HAP-1 (cell line): Measurements from ENCODE around the gene CRYBB2.
"Not testable (repeated sequence)": the region's sequence is repeated elsewhere in the genome, so short reads cannot be mapped to it uniquely, and the experiment has no call there.

Source experiments
- DNase-seq, 2 experiments: peaks; one replicate each; pipeline ENCODE4 v3.0.0-alpha.2; 2016 to 2020; ENCODE audit warnings: low spot score in 2 of 2
- H3K27me3 ChIP-seq: fragments of 250-450 bp; sonication (Bioruptor Pico); 2 replicates; pipeline ENCODE4 v1.5.1; 2020; ENCODE audit warnings: low read depth, mild to moderate bottlenecking, moderate library complexity
- H3K36me3 ChIP-seq: fragments of 250-450 bp; sonication (Bioruptor Pico); replicated peaks from 2 replicates; pipeline ENCODE4 v1.5.1; 2020; ENCODE audit warnings: mild to moderate bottlenecking
- H3K4me1 ChIP-seq: fragments of 250-450 bp; sonication (Bioruptor Pico); 2 replicates; pipeline ENCODE4 v1.5.1; 2020; ENCODE audit warnings: mild to moderate bottlenecking
- H3K4me3 ChIP-seq: fragments of 250-450 bp; sonication (Bioruptor Pico); 2 replicates; pipeline ENCODE4 v1.5.1; 2020; ENCODE audit warnings: mild to moderate bottlenecking, moderate library complexity
- H3K9me3 ChIP-seq: fragments of 250-450 bp; sonication (Bioruptor Pico); 2 replicates; pipeline ENCODE4 v1.5.1; 2020; ENCODE audit warnings: mild to moderate bottlenecking, moderate library complexity
- in situ Hi-C: fragments of 300-500 bp; cut with MboI; formaldehyde crosslinking; loops from 3 replicates; pipeline ENCODE4 v1.14.3; 2020; ENCODE audit warnings: low sequenced_read_pairs, inconsistent platforms, mixed read lengths

The CRYBB2 gene

DNA sequence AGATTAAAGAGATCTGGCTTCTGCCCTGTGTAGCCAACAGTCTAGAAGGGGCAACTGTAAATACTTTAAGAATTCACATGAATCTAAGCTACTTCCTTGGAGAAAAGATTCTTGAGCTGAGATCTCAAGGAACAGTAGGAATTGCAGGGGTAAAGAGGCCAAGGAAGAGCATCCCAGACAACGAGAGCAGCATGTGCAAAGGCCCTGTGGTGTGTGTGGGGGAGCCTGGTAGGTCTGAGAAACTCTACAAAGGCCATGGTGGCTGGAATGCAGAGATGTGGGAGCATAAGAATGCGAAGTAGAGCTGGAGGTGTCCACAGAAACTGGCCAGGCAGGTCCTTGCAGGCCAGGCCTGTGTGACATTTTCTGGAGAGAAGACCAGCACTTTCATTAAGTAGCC is 11.3 kb downstream of the CRYBB2 start:
- H3K9me3 ChIP-seq, H3K4me3 ChIP-seq, H3K27me3 ChIP-seq, H3K4me1 ChIP-seq, DNase-seq, H3K36me3 ChIP-seq: not testable (repeated sequence)
- in situ Hi-C loops, result loop anchor here (25.0 kb wide), 1 partner anchor 532 kb away; no protein-coding TSS in a partner anchor

DNA sequence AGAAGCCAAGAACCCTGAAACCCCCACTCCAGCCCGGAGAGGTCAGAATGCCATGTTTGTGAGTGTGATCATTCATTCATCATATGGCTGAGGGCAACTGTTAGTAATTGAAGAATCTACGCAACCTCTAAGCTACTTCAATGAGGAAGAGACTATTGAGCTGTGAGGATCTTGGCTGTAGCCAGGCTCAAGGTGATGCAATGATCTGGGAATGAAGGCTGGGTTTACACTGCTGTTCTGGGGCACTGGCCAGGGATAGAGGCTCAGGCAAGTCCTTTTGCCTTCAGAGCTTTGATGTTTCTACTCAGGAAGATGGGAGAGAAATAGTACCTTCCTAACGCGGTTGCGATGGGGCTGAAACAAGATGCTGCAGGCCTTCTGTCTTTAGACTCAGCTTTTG is 12.9 kb downstream of the CRYBB2 start:
- H3K4me1 ChIP-seq, result no peaks in the 10 kb centered on the region
- H3K27me3 ChIP-seq, result no peaks in the 10 kb centered on the region
- in situ Hi-C loops, result loop anchor here (25.0 kb wide), 1 partner anchor 530 kb away; no protein-coding TSS in a partner anchor
- no peak for DNase-seq
- no peaks in the 10 kb centered on the region for H3K36me3 ChIP-seq
- H3K9me3 ChIP-seq, result no peaks in the 10 kb centered on the region
- no peak overlapping the region for H3K4me3 ChIP-seq

DNA sequence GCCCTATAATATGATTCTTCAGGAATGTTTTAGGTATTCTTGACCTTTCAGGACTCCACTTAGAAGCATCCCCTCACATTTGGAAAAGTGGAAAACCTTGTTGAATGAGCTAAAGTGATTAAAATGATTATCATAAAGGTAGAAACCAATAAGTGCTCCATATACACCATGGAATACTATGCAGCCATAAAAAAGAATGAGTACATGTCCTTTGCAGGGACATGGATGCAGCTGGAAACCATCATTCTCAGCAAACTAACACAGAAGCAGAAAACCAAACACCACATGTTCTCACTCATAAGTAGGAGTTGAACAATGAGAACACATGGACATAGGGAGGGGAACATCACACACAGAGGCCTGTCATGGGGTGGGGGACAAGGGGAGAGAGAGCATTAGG is 14.3 kb downstream of the CRYBB2 start:
- H3K4me3 ChIP-seq, H3K9me3 ChIP-seq, H3K36me3 ChIP-seq, H3K4me1 ChIP-seq, H3K27me3 ChIP-seq, DNase-seq: not testable (repeated sequence)
- in situ Hi-C loops, result loop anchor here (25.0 kb wide), 1 partner anchor 529 kb away; no protein-coding TSS in a partner anchor

DNA sequence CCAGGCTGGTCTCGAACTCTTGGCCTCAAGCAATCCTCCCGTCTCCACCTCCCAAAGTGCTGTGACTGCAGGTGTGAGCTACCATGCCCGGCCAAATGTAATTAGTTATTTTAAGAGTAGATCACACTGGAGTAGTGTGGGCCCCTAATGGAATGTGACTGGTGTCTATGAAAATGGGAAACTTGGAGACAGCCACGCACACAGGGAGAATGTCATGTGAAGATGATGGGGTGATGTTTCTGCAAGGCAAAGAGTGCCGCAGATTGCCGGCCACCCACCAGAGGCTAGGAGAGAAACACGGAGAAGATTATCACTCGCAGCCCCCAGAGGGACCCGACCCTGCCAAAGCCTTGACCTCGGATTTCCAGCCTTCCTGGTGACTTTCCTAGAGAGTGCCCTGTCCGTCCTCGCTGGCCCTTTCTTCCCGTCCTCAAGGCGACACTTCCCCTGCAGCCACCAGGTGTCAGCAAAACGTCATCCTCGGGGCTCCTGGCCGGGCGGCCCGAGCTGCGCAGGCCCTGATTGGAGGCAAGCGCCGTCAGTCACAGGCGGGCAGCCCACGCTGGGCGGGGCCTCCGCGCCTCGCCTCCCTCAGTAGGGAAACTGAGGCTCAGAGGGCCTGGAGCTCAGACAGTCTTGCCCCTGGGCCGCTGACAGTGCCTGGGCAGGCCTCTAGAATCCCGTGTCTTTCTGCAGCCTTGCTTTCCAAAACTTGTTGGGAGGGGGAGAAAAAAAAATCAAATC is 16.3 kb downstream of the CRYBB2 start:
- Histone ChIP-seq H3K27me3 (no peaks in the 10 kb centered on the region), H3K4me3 (0 out of 2 replicates have a peak overlapping the region, but pooled peaks have one; percentile 4), H3K9me3 (no peaks in the 10 kb centered on the region), H3K36me3 (no peaks in the 10 kb centered on the region), H3K4me1 (no peaks in the 10 kb centered on the region)
- peak; percentile 63 to 94 for DNase-seq
- in situ Hi-C loops, result loop anchor here (25.0 kb wide), 1 partner anchor 527 kb away; no protein-coding TSS in a partner anchor

DNA sequence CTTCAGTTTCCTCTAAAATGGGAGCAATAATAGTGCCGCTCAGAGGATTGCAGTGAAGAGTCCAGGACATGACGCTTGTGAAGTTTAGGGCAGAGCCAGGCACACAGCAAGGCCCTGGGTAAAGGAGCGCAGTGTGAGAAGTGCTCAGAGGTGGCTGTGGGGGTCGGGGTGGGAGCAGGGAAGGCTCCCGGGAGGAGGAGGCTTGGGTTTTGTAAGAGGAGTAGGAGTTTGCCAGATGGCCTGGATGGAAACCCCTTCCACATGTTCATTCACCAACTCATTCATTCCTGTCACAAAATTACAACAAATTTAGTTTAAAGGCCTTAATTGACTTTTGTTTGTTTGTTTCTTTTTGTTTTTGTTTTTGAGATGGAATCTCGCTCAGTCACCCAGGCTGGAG is 17.0 kb downstream of the CRYBB2 start:
- H3K9me3 ChIP-seq, result no peaks in the 10 kb centered on the region
- H3K4me3 ChIP-seq, result 0 out of 2 replicates have a peak overlapping the region, but pooled peaks have one; percentile 4
- no peak for DNase-seq
- no peaks in the 10 kb centered on the region for H3K36me3 ChIP-seq
- in situ Hi-C loops, result loop anchor here (25.0 kb wide), 1 partner anchor 526 kb away; no protein-coding TSS in a partner anchor
- no peaks in the 10 kb centered on the region for H3K27me3 ChIP-seq
- H3K4me1 ChIP-seq, result no peaks in the 10 kb centered on the region

DNA sequence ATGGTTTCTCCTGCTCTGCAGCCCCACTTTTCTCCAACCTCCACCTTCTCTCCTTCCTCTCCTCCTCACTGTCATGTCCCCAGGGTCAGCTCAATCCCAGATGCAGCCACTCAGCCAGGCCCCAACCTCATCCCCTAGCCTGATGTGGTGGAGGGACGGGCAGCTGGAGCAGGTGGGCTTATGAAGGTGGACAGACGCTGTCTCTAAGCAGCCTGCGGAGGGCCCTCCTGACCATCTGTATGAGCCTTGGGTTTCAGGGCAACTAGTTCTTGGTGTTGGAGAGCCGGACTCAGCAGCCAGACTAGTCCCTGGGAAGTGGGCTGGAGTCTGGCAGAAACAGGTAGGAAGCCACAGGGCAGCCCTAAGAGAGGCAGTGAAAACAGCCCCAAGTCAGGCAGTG is 18.1 kb downstream of the CRYBB2 start:
- H3K9me3 ChIP-seq, result no peaks in the 10 kb centered on the region
- no peaks in the 10 kb centered on the region for H3K4me1 ChIP-seq
- no peak for DNase-seq
- no peaks in the 10 kb centered on the region for H3K27me3 ChIP-seq
- in situ Hi-C loops, result loop anchor here (25.0 kb wide), 1 partner anchor 525 kb away; no protein-coding TSS in a partner anchor
- no peaks in the 10 kb centered on the region for H3K36me3 ChIP-seq
- no peak overlapping the region for H3K4me3 ChIP-seq

DNA sequence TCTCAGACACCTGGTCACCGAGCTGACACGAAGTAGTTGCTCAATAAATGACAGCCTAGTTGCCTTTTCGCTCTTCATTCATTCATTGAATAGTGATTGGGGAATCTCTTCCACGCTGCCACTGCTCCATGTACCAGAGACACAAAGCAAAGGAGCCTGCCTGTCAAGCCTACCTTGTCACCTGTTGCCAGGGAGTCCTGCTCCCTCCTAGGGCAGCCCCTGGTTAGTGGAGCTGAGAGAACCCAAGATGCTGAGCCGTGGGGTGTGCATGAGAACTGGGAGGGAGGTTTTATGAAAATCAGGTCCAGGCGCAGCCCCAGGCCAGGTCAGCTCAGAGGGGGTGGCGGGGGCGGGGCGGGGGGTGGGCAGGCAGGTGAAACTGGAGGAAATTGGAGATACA is 18.6 kb downstream of the CRYBB2 start:
- H3K36me3 ChIP-seq, H3K4me1 ChIP-seq, H3K9me3 ChIP-seq, H3K4me3 ChIP-seq, H3K27me3 ChIP-seq, DNase-seq: not testable (repeated sequence)
- in situ Hi-C loops, result loop anchor here (25.0 kb wide), 1 partner anchor 524 kb away; no protein-coding TSS in a partner anchor

DNA sequence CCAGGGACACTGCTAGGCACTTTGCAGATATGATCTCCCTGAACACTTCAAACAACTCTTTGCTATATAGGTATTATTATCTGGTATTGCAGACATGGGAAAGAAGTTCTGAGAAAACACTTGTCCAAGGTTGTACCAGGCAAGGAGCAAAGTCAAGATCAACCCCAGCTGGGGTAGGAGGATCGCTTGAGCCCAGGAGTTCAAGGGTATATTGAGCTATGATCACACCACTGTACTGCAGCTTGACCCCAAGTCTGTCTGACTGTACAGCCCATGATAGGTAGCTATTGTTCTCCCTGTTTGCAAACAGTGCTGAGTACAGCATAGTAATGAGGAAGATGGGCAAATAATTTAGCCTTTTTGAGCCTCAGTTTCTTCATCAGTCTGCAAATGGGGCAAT is 35.7 kb downstream of the CRYBB2 start:
- DNase-seq, H3K27me3 ChIP-seq, H3K36me3 ChIP-seq, H3K9me3 ChIP-seq, H3K4me1 ChIP-seq, in situ Hi-C loops, H3K4me3 ChIP-seq: not testable (repeated sequence)

DNA sequence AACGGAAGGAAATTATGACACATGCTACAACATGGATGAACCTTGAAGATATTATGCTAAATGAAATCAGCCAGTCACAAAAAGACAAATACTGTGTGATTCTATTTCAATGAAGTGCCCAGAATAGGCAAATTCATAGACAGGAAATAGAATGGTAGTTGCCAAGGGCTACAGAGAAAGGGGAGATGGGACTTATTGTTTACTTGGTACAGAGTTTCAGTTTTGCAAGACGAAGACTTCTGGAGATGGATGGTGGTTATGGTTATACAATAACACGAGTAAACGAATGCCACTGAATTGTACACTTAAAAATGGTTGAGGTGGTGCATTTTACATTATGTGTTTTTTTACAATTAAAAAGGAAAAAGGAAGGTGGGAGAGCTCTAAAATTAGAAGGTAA is 48.1 kb downstream of the CRYBB2 start:
- DNase-seq, H3K36me3 ChIP-seq, H3K4me1 ChIP-seq, H3K27me3 ChIP-seq, H3K4me3 ChIP-seq, H3K9me3 ChIP-seq, in situ Hi-C loops: not testable (repeated sequence)

DNA sequence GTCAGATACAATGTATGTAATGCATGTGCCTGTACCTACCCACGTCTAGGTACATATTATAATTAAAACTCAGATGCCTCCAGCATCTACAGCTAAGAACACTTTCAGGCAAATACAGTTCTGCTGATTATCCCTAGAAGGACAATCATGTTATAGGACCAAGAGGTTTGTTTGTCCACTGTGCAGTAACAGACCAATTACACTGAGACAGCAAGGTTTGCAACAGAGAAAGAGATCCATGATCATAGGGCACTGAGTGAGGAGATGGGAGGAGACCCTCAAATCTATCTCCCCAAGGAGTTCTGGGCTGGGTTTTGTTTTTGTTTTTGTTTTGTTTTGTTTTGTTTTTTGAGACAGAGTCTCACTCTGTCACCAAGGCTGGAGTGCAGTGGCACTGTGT is 49.5 kb downstream of the CRYBB2 start:
- H3K4me1 ChIP-seq, in situ Hi-C loops, H3K4me3 ChIP-seq, DNase-seq, H3K27me3 ChIP-seq, H3K36me3 ChIP-seq, H3K9me3 ChIP-seq: not testable (repeated sequence)

DNA sequence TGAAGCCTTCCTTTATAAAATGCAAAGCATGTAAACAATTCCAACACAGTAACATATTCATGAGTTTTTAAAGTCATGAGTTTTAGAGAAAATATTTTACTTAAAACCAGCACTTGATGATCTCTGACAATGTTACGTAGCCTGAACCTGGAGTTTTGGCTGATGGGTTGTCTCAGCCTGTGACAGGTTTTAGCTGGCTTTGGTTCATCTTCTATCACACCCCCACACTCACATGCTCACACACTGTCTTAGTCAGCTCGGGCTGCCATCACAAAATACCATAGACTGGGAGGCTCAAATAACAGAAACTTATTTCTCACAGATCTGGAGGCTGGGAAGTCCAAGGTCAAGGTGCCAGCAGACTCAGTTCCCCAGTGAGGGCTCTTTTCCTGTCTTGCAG is 50.6 kb downstream of the CRYBB2 start:
- H3K27me3 ChIP-seq, H3K36me3 ChIP-seq, DNase-seq, H3K4me1 ChIP-seq, H3K4me3 ChIP-seq, H3K9me3 ChIP-seq, in situ Hi-C loops: not testable (repeated sequence)

DNA sequence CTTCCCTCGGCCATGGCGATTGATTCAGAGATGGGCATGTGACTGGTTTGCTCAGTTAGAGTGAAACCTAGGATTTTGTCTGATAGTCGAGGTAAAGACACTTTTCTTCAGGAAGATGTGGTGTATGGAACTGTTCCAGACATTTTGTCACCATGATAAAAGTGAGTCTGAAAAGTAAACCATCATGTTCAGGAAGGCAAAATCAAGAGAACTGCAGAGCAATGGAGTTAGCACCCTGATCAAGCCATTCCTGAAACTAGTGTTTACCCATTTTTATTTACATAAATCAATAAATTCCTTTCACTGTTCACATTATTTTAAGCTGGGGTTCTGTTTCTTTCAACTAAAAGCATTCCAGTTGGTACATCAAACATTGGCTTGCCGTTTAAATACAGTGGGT is 53.8 kb downstream of the CRYBB2 start:
- H3K4me3 ChIP-seq, in situ Hi-C loops, H3K36me3 ChIP-seq, DNase-seq, H3K4me1 ChIP-seq, H3K27me3 ChIP-seq, H3K9me3 ChIP-seq: not testable (repeated sequence)

DNA sequence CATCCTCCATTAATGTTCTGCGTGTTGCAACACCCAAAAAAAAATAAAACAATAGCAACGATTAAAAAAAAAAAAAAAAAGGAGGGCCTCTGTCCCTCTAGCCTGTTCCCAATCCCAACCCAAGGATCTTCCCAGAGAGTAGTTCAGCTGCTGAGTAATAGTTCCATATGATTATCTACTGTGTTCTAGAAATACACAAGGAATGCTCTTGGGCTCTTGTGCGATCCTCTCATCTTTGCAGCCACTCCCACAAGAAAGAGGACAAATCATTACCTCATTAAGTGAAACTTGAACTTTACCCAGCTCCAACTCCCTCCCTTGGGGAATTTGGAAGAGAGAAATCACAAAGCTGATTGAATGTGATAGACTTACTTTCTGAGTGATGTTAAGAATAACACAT is 54.5 kb downstream of the CRYBB2 start:
- H3K9me3 ChIP-seq, in situ Hi-C loops, H3K4me1 ChIP-seq, H3K4me3 ChIP-seq, DNase-seq, H3K36me3 ChIP-seq, H3K27me3 ChIP-seq: not testable (repeated sequence)

DNA sequence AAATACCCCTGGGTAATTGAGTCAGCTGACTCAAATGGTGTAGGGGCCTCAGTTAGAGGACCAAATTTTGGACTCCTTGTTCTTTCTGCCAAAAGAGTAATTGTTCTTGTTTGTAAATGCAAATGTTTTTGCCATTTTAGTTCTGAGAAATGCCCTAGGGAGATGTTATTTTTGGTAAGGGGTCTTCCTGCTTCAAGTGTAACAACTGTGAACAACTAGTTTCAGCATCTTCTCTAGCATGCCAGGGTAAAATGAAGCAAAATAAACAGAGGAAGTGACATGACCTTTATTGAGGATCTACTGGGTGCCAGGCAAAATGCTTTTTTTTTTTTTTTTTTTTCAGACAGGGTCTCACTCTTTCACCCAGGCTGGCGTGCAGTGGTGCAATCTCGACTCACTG is 60.7 kb downstream of the CRYBB2 start:
- H3K4me1 ChIP-seq, H3K9me3 ChIP-seq, in situ Hi-C loops, H3K36me3 ChIP-seq, H3K4me3 ChIP-seq, DNase-seq: not testable (repeated sequence)
- H3K27me3 ChIP-seq, result peaks cover 27% of the 10 kb centered on the region
